Measurements from ENCODE around the gene H2AZ2. TPM values are rescaled to one million over a fixed set of nuclear protein-coding genes. Genes with fewer than 3 reads are reported as not detected.

Gene H2AZ2
- total and polyA plus RNA-seq, 4 donors, result 161 to 264 (median 210) TPM

DNA sequence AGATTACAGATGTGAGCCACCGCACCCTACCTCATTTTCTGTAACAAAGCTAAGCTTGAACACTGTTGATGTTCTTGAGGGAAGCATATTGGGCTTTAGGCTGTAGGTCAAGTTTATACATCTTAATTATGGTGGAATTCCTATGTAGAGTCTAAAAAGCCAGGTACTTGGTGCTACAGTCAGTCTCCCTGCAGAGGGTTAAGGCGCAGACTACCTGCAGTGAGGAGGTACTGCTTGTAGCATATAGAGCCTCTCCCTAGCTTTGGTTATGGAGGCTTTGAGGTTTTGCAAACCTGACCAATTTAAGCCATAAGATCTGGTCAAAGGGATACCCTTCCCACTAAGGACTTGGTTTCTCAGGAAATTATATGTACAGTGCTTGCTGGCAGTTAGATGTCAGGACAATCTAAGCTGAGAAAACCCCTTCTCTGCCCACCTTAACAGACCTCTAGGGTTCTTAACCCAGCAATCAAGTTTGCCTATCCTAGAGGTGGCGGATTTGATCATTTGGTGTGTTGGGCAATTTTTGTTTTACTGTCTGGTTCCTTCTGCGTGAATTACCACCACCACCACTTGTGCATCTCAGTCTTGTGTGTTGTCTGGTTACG lies 45.4 kb downstream of the H2AZ2 start:
- peaks cover 8% of the 10 kb centered on the region for H3K4me1 ChIP-seq (ENCODE audit: control insufficient read depth, insufficient read depth, low read length)
- H3K4me3 ChIP-seq (ENCODE audit: low read depth, low read length), result no peak overlapping the region
- no peaks in the 10 kb centered on the region for H3K9me3 ChIP-seq (ENCODE audit: control insufficient read depth, insufficient read depth, low read length)
- no peak for DNase-seq (ENCODE audit: low read depth in 4 of 6, low spot score in 6 of 6)
- peaks cover 63% of the 10 kb centered on the region for H3K36me3 ChIP-seq (ENCODE audit: control insufficient read depth, insufficient read depth, low read length)
- H3K27me3 ChIP-seq (ENCODE audit: control insufficient read depth, insufficient read depth, low read length), result no peaks in the 10 kb centered on the region
- no peak overlapping the region for H3K27ac ChIP-seq (ENCODE audit: low read depth, low read length)
- WGBS (ENCODE audit: insufficient coverage), result no CpG with 5 or more reads among the region's 5 CpGs

- Histone ChIP-seq H3K4me1 (ENCODE audit: control insufficient read depth, insufficient read depth, low read length) (peaks cover 8% of the 10 kb centered on the region), H3K27me3 (ENCODE audit: control insufficient read depth, insufficient read depth, low read length) (no peaks in the 10 kb centered on the region), H3K9me3 (ENCODE audit: control insufficient read depth, insufficient read depth, low read length) (no peaks in the 10 kb centered on the region), H3K36me3 (ENCODE audit: control insufficient read depth, insufficient read depth, low read length) (peaks cover 63% of the 10 kb centered on the region), H3K27ac (ENCODE audit: low read depth, low read length) (no peak overlapping the region), H3K4me3 (ENCODE audit: low read depth, low read length) (no peak overlapping the region)
- WGBS (ENCODE audit: insufficient coverage), result 95% methylated on average over 4 of the region's 5 CpGs
- no peak for DNase-seq (ENCODE audit: low read depth in 4 of 6, low spot score in 6 of 6)
Observed at GRCh38 chr7:44801890-44802289, 46.0 kb downstream of the H2AZ2 start.

DNA sequence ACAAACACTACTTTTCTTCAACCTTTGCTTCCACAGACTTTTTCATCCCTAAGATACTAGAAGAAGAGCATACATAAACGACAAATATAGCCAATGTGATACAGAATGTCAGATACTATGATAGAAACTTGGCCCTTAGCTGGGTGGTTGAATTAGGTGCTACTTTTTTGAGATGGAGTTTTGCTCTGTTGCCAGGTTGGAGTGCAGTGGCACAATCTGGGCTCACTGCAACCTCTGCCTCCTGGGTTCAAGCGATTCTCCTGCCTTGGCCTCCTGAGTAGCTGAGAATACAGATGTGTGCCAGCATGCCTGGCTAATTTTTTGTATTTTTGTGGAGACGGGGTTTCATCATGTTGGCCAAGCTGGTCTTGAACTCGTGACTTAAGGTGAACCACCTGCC lies 47.9 kb downstream of the H2AZ2 start:
- no peak overlapping the region for H3K4me3 ChIP-seq (ENCODE audit: low read depth, low read length)
- peaks cover 50% of the 10 kb centered on the region for H3K36me3 ChIP-seq (ENCODE audit: control insufficient read depth, insufficient read depth, low read length)
- H3K27me3 ChIP-seq (ENCODE audit: control insufficient read depth, insufficient read depth, low read length), result no peaks in the 10 kb centered on the region
- H3K27ac ChIP-seq (ENCODE audit: low read depth, low read length), result no peak overlapping the region
- 97% methylated on average over 3 of the region's 4 CpGs for WGBS (ENCODE audit: insufficient coverage)
- peaks cover 18% of the 10 kb centered on the region for H3K4me1 ChIP-seq (ENCODE audit: control insufficient read depth, insufficient read depth, low read length)
- no peak for DNase-seq (ENCODE audit: low read depth in 4 of 6, low spot score in 6 of 6)
- no peaks in the 10 kb centered on the region for H3K9me3 ChIP-seq (ENCODE audit: control insufficient read depth, insufficient read depth, low read length)

- Histone ChIP-seq H3K4me1 (ENCODE audit: control insufficient read depth, insufficient read depth, low read length) (peaks cover 18% of the 10 kb centered on the region), H3K36me3 (ENCODE audit: control insufficient read depth, insufficient read depth, low read length) (peaks cover 38% of the 10 kb centered on the region), H3K27ac (ENCODE audit: low read depth, low read length) (no peak overlapping the region), H3K9me3 (ENCODE audit: control insufficient read depth, insufficient read depth, low read length) (no peaks in the 10 kb centered on the region), H3K4me3 (ENCODE audit: low read depth, low read length) (peak overlapping the region; percentile 97), H3K27me3 (ENCODE audit: control insufficient read depth, insufficient read depth, low read length) (no peaks in the 10 kb centered on the region)
- no CpG with 5 or more reads among the region's 2 CpGs for WGBS (ENCODE audit: insufficient coverage)
- peak in 1 of 6 donors; percentile 59 for DNase-seq (ENCODE audit: low read depth in 4 of 6, low spot score in 6 of 6)
Observed at GRCh38 chr7:44798649-44799305, 49.1 kb downstream of the H2AZ2 start.

DNA sequence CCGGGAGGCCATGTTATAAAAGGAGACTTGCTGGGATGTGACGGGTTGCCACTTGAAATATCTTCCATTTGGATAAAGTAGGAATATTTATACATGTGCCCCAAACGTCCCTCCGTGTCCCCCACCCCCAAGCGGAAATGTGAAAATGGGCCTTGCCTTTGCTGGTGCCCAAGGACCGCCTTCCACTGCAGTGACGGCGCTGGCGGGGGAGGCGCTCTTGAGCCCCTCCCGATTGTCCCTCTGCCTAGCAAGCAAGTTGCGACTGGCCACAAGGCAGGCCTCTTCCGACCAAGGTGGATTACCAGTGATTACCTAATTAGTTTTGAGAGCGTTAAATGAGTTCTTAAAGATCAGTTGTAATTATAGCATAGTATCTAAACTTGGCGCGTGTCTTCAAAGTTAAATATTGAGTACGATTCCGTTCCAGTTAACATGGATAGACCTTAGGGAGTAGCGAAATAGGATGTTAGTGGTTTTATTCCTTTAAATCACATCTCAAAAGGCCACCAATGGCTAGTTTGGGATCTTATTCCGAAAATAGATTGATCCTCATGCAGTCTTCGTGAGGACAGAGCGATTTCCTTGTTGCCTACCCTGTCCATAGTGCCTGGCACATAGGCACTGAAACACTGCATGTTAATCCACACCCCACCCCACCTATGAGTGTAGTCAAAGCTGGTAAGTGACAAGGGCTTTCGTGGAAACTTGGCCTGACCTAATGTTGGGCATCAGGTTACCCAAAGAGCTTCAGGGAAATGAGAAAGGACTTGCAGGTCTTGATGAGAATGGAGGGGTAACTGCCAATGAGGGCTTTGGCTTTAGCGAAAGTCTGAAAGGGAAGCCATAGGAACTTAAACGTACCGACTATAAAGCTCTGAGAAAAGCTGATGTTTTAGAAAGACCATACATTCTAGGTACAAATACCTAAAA lies 50.3 kb downstream of the H2AZ2 start:
- peak overlapping the region; percentile 99 for H3K27ac ChIP-seq (ENCODE audit: low read depth, low read length)
- DNase-seq (ENCODE audit: low read depth in 4 of 6, low spot score in 6 of 6), result peak; percentile 60 to 93 (median 72)
- no peaks in the 10 kb centered on the region for H3K9me3 ChIP-seq (ENCODE audit: control insufficient read depth, insufficient read depth, low read length)
- no peaks in the 10 kb centered on the region for H3K27me3 ChIP-seq (ENCODE audit: control insufficient read depth, insufficient read depth, low read length)
- H3K4me3 ChIP-seq (ENCODE audit: low read depth, low read length), result peak overlapping the region; percentile 97
- peaks cover 26% of the 10 kb centered on the region for H3K36me3 ChIP-seq (ENCODE audit: control insufficient read depth, insufficient read depth, low read length)
- WGBS (ENCODE audit: insufficient coverage), result 0% methylated on average over 12 of the region's 26 CpGs
- peaks cover 18% of the 10 kb centered on the region for H3K4me1 ChIP-seq (ENCODE audit: control insufficient read depth, insufficient read depth, low read length)

DNA sequence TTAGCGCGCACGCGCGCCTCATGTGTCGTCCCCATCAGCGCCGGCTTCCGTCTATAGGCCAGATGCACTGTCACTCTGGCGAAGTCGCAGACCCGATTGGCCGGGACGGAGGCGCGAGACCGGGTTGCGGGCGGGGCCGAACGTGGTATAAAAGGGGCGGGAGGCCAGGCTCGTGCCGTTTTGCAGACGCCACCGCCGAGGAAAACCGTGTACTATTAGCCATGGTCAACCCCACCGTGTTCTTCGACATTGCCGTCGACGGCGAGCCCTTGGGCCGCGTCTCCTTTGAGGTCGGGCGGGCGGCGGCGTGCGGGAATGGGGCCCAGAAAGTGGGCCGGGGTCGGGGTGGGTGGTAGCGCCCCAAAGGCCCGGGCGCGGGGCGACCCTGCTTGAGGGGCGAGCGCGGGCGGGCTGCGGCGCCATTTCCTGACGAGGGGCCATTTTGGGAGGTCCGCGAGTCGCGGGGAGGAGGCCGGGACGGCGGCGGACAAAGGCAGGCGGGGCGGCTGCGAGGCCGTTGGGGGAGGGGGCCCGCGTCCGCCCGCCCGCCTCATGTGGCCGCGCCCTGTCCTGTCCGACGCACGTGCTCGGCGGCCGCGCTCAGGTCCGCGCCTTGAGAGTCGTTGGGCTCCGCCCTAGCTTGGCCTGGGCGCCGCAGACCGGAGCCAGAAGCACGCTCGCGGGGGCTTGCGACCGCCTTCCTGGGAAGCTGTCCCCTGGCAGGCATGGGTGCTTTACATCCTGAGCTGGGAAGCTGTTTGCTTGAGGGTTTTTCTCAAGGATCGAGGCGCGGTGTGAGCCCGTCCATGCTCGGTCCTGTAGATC lies 51.2 kb downstream of the H2AZ2 start, which contains the start of gene PPIA:
TSS of gene PPIA (plus strand) at position 178 of the 825 bp plus-strand sequence. CDS start at position 222, 44 bp downstream.
- Histone ChIP-seq H3K27me3 (ENCODE audit: control insufficient read depth, insufficient read depth, low read length) (no peaks in the 10 kb centered on the region), H3K27ac (ENCODE audit: low read depth, low read length) (peak within 1 kb of the TSS; percentile 99), H3K36me3 (ENCODE audit: control insufficient read depth, insufficient read depth, low read length) (peaks cover 18% of the 10 kb centered on the region), H3K4me3 (ENCODE audit: low read depth, low read length) (peak within 1 kb of the TSS; percentile 97), H3K4me1 (ENCODE audit: control insufficient read depth, insufficient read depth, low read length) (peaks cover 18% of the 10 kb centered on the region), H3K9me3 (ENCODE audit: control insufficient read depth, insufficient read depth, low read length) (no peaks in the 10 kb centered on the region)
- DNase-seq (ENCODE audit: low read depth in 4 of 6, low spot score in 6 of 6), result peak; percentile 94 to 99 (median 97)
- under 1% methylated on average over 99 of the region's 99 CpGs for WGBS (ENCODE audit: insufficient coverage)

DNA sequence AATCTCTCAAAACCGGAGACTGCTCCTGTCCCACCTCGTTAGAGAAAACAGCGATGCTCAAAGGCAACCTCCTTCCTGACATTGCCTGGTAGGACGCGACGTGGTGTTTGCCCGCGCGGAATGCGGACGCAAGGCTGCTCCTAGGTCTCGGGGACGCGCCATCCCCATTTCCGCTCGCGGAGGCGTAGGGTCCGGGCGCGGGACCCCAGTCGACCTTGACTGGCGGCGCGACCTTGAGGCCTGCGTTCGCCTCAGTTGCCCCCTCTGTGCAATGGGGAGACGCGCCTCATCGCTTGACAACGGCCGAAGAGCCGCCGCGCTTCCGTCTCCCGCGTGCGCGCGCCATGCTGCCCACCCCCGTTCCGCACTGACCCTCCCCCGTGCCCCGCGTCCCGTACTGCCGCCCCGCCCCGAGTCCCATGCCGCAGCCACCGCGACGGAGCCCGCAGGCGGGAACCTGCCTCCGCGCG lies 51.8 kb downstream of the H2AZ2 start:
- H3K4me1 ChIP-seq (ENCODE audit: control insufficient read depth, insufficient read depth, low read length), result peaks cover 18% of the 10 kb centered on the region

DNA sequence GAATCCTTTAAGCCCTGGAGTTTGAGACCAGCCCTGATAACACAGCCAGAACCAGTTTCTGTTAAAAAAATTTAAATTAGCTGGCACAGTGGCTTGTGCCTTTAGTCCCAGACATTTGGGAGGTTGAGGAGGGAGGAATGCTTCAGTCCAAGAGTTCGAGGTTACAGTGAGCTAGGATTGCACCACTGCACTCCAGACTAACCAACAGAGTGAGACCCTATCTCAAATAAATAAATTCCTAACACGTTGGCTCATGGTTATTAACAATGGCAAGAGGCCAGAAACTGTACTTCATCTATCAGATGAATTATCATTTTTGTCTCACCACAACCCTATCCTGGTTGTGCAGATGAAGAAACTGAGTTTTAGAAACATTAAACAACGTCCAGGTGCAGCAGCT lies 53.6 kb downstream of the H2AZ2 start:
- Histone ChIP-seq H3K27ac (ENCODE audit: low read depth, low read length) (no peak overlapping the region), H3K4me1 (ENCODE audit: control insufficient read depth, insufficient read depth, low read length) (peaks cover 18% of the 10 kb centered on the region)
- 50% methylated on average over 1 of the region's 3 CpGs for WGBS (ENCODE audit: insufficient coverage)

More for the DNA sequence above, 51.8 kb downstream of the H2AZ2 start:
- peak overlapping the region; percentile 97 for H3K4me3 ChIP-seq (ENCODE audit: low read depth, low read length)
- H3K27ac ChIP-seq (ENCODE audit: low read depth, low read length), result peak overlapping the region; percentile 99
- peak in 4 of 6 donors; percentile 12 to 33 (median 28) for DNase-seq (ENCODE audit: low read depth in 4 of 6, low spot score in 6 of 6)
- H3K36me3 ChIP-seq (ENCODE audit: control insufficient read depth, insufficient read depth, low read length), result peaks cover 15% of the 10 kb centered on the region
- WGBS (ENCODE audit: insufficient coverage), result under 1% methylated on average over 59 of the region's 59 CpGs
- no peaks in the 10 kb centered on the region for H3K27me3 ChIP-seq (ENCODE audit: control insufficient read depth, insufficient read depth, low read length)
- no peaks in the 10 kb centered on the region for H3K9me3 ChIP-seq (ENCODE audit: control insufficient read depth, insufficient read depth, low read length)

GRCh38 chr7:44793919-44794318 lies 54.0 kb downstream of the H2AZ2 start:
- Histone ChIP-seq H3K27ac (ENCODE audit: low read depth, low read length) (no peak overlapping the region), H3K9me3 (ENCODE audit: control insufficient read depth, insufficient read depth, low read length) (no peaks in the 10 kb centered on the region), H3K27me3 (ENCODE audit: control insufficient read depth, insufficient read depth, low read length) (no peaks in the 10 kb centered on the region), H3K4me1 (ENCODE audit: control insufficient read depth, insufficient read depth, low read length) (peaks cover 18% of the 10 kb centered on the region), H3K4me3 (ENCODE audit: low read depth, low read length) (no peak overlapping the region), H3K36me3 (ENCODE audit: control insufficient read depth, insufficient read depth, low read length) (no peaks in the 10 kb centered on the region)
- no peak for DNase-seq (ENCODE audit: low read depth in 4 of 6, low spot score in 6 of 6)
- no CpG with 5 or more reads among the region's 5 CpGs for WGBS (ENCODE audit: insufficient coverage)

More for the DNA sequence above, 53.6 kb downstream of the H2AZ2 start:
- Histone ChIP-seq H3K9me3 (ENCODE audit: control insufficient read depth, insufficient read depth, low read length) (no peaks in the 10 kb centered on the region), H3K27me3 (ENCODE audit: control insufficient read depth, insufficient read depth, low read length) (no peaks in the 10 kb centered on the region), H3K36me3 (ENCODE audit: control insufficient read depth, insufficient read depth, low read length) (no peaks in the 10 kb centered on the region), H3K4me3 (ENCODE audit: low read depth, low read length) (no peak overlapping the region)
- DNase-seq (ENCODE audit: low read depth in 4 of 6, low spot score in 6 of 6), result no peak
